PC-9 (cell line): ENCODE measurements around the gene MMP11. TPM values are rescaled to one million over a fixed set of nuclear protein-coding genes. Genes with fewer than 3 reads are reported as not detected.

Source experiments
- BruUV-seq: library from RNA; stranded (reverse); fragments of 400-500 nt; replicated peaks from 2 replicates; lab custom pipeline; 2021; lab: Mats Ljungman, UMichigan
- CTCF ChIA-PET: fragments of 300-600 bp; sonication (Branson Sonifier 250); formaldehyde crosslinking; loops from one replicate; lab custom pipeline; 2022; ENCODE audit warnings: antibody characterized with exemption; lab: Charles Lee
- POLR2A ChIA-PET: fragments of 300-600 bp; sonication (Branson Sonifier 250); formaldehyde crosslinking; loops from one replicate; lab custom pipeline; 2022; ENCODE audit warnings: antibody characterized with exemption; ENCODE audit not compliant: unreplicated experiment; lab: Charles Lee
- DNase-seq, 2 experiments: peaks; one replicate each; pipeline versions ENCODE4 v3.0.0 to v3.0.0-alpha.2; 2015 to 2022; ENCODE audit warnings: mixed read lengths in 1 of 2
- H2AFZ ChIP-seq: fragments of 200-600 bp; sonication (generic); 2 replicates; pipeline ENCODE4 v1.8.1; 2017; ENCODE audit warnings: antibody characterized with exemption
- H3F3A ChIP-seq: fragments of 200-600 bp; sonication (generic); 2 replicates; pipeline ENCODE4 v1.8.1; 2017; ENCODE audit warnings: antibody characterized with exemption, mild to moderate bottlenecking, low read depth; ENCODE audit not compliant: insufficient read depth
- H3K27ac ChIP-seq: fragments of 200-600 bp; sonication (generic); 2 replicates; pipeline ENCODE4 v1.6.1; 2016; ENCODE audit warnings: mixed run types
- H3K27me3 ChIP-seq: fragments of 200-600 bp; sonication (generic); 2 replicates; pipeline ENCODE4 v1.6.1; 2016; ENCODE audit warnings: low read depth, mixed run types; ENCODE audit not compliant: insufficient read depth
- H3K36me3 ChIP-seq: fragments of 200-600 bp; sonication (generic); 2 replicates; pipeline ENCODE4 v1.6.1; 2016; ENCODE audit warnings: low read depth, mixed run types
- H3K4me1 ChIP-seq: fragments of 200-600 bp; sonication (generic); replicated peaks from 2 replicates; pipeline ENCODE4 v1.6.1; 2016; ENCODE audit warnings: mixed run types; ENCODE audit not compliant: insufficient read depth
- H3K4me2 ChIP-seq: fragments of 200-600 bp; sonication (generic); 2 replicates; pipeline ENCODE4 v1.6.1; 2017; ENCODE audit warnings: mixed run types
- H3K4me3 ChIP-seq: fragments of 200-600 bp; sonication (generic); 2 replicates; pipeline ENCODE4 v1.6.1; 2016; ENCODE audit warnings: mixed run types
- H3K79me2 ChIP-seq: fragments of 200-600 bp; sonication (generic); 2 replicates; pipeline ENCODE4 v1.6.1; 2017; ENCODE audit warnings: low read depth, mixed run types
- H3K9me2 ChIP-seq: fragments of 200-600 bp; sonication (generic); 2 replicates; pipeline ENCODE4 v1.8.1; 2017; ENCODE audit warnings: mild to moderate bottlenecking; ENCODE audit not compliant: insufficient read depth
- H3K9me3 ChIP-seq: fragments of 200-600 bp; sonication (generic); 2 replicates; pipeline ENCODE4 v1.8.1; 2016; ENCODE audit warnings: low read depth; ENCODE audit not compliant: insufficient read depth
- H4K20me1 ChIP-seq: fragments of 200-600 bp; sonication (generic); 2 replicates; pipeline ENCODE4 v1.8.1; 2017; ENCODE audit not compliant: insufficient read depth
- EZH2 ChIP-seq: fragments of 200-600 bp; sonication (generic); IDR thresholded peaks from 2 replicates; pipeline ENCODE4 v1.8.0; 2017; ENCODE audit warnings: antibody characterized with exemption, low read depth
- intact Hi-C: fragments of 100-400 bp; cut with micrococcal nuclease; formaldehyde crosslinking; loops from one replicate; pipeline ENCODE4 v1.10.0; 2022; ENCODE audit not compliant: unreplicated experiment
- total RNA-seq: library from RNA; stranded (reverse); gene quantifications from 2 replicates; pipeline ENCODE4 v1.2.3, GENCODE V29; 2021
- TF ChIP-seq, protein P1 (sequence below): fragments of 200-600 bp; sonication (generic); conservative IDR thresholded peaks from 2 replicates; pipeline ENCODE4 v1.6.1; 2017; ENCODE audit warnings: mixed run types, antibody characterized with exemption, mild to moderate bottlenecking, moderate library complexity

MMP11 gene
- total RNA-seq, 1 experiment from 2014 or later = 2.4 TPM

GRCh38 chr22:23750367-23750713, 22.3 kb upstream of the MMP11 start:
- no peaks in the 10 kb centered on the region for H3K9me2 ChIP-seq
- ChIA-PET POLR2A (interaction anchor here (0.6 to 0.7 kb wide), 3 partner anchors 22 to 107 kb away, joined by 3 to 8 read pairs (median 4); partner anchors contain the start of genes MMP11 and SLC2A11), CTCF (interaction anchor here (0.6 kb wide), 1 partner anchor 37 kb away, joined by 4 read pairs; no protein-coding TSS in a partner anchor)
- H3K27me3 ChIP-seq = no peaks in the 10 kb centered on the region
- no peaks in the 10 kb centered on the region for H3K9me3 ChIP-seq
- no peaks in the 10 kb centered on the region for H4K20me1 ChIP-seq
- peak overlapping the region; percentile 97 for H3K4me3 ChIP-seq
- BruUV-seq = TSS peak; percentile 55
- intact Hi-C loops = no loop called here
- TF ChIP-seq EZH2 = no peak
- TF ChIP-seq, protein P1, sequence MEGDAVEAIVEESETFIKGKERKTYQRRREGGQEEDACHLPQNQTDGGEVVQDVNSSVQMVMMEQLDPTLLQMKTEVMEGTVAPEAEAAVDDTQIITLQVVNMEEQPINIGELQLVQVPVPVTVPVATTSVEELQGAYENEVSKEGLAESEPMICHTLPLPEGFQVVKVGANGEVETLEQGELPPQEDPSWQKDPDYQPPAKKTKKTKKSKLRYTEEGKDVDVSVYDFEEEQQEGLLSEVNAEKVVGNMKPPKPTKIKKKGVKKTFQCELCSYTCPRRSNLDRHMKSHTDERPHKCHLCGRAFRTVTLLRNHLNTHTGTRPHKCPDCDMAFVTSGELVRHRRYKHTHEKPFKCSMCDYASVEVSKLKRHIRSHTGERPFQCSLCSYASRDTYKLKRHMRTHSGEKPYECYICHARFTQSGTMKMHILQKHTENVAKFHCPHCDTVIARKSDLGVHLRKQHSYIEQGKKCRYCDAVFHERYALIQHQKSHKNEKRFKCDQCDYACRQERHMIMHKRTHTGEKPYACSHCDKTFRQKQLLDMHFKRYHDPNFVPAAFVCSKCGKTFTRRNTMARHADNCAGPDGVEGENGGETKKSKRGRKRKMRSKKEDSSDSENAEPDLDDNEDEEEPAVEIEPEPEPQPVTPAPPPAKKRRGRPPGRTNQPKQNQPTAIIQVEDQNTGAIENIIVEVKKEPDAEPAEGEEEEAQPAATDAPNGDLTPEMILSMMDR = no peak
- H3K36me3 ChIP-seq = no peaks in the 10 kb centered on the region
- H3F3A ChIP-seq = peaks cover 20% of the 10 kb centered on the region; the same call in 1 of the 2 replicates
- 0 out of 2 replicates have a peak overlapping the region, but pooled peaks have one; percentile 24 for H3K27ac ChIP-seq
- peaks cover 13% of the 10 kb centered on the region for H3K4me1 ChIP-seq
- 0 out of 2 replicates have a peak, but pooled peaks cover 4% of the 10 kb centered on the region for H3K79me2 ChIP-seq
- peak overlapping the region; percentile 99 for H2AFZ ChIP-seq
- H3K4me2 ChIP-seq = peak overlapping the region; percentile 92
- DNase-seq = no peak

- intact Hi-C loops = no loop called here
- no peaks in the 10 kb centered on the region for H3K9me3 ChIP-seq
- peaks cover 13% of the 10 kb centered on the region for H3K4me1 ChIP-seq
- peak; percentile 72 to 84 for DNase-seq
- no peaks in the 10 kb centered on the region for H3K27me3 ChIP-seq
- peak within 1 kb of the TSS; percentile 99 for H2AFZ ChIP-seq
- peak within 1 kb of the TSS; percentile 92 for H3K4me2 ChIP-seq
- BruUV-seq = no TSS peak
- no peaks in the 10 kb centered on the region for H3K36me3 ChIP-seq
- H3F3A ChIP-seq = peaks cover 24% of the 10 kb centered on the region; the same call in 1 of the 2 replicates
- ChIA-PET CTCF (interaction anchor here (0.6 kb wide), 1 partner anchor 37 kb away, joined by 4 read pairs; no protein-coding TSS in a partner anchor), POLR2A (interaction anchor here (0.6 kb wide), 2 partner anchors 22 to 106 kb away, joined by 3 to 8 read pairs; partner anchors contain the start of genes MMP11 and SLC2A11)
- H3K9me2 ChIP-seq = no peaks in the 10 kb centered on the region
- peak within 1 kb of the TSS; percentile 97 for H3K4me3 ChIP-seq
- TF ChIP-seq, protein P1 = no peak; the same call in 1 of the 2 replicates
- TF ChIP-seq EZH2 = no peak
- H3K79me2 ChIP-seq = 0 out of 2 replicates have a peak, but pooled peaks cover 4% of the 10 kb centered on the region
- H4K20me1 ChIP-seq = no peaks in the 10 kb centered on the region
- peak within 1 kb of the TSS; percentile 83 for H3K27ac ChIP-seq
Measured at GRCh38 chr22:23750714-23751440, 21.8 kb upstream of the MMP11 start, which contains the start of gene ZNF70. ZNF70 (minus strand) TSS chr22:23751112; CDS start chr22:23745140, 5,972 bp downstream.

GRCh38 chr22:23751441-23751996, 21.1 kb upstream of the MMP11 start:
- CTCF ChIA-PET = no interaction called here
- H3K27me3 ChIP-seq = no peaks in the 10 kb centered on the region
- H4K20me1 ChIP-seq = no peaks in the 10 kb centered on the region
- no peaks in the 10 kb centered on the region for H3K36me3 ChIP-seq
- POLR2A ChIA-PET = no interaction called here
- peak overlapping the region; percentile 89 for H2AFZ ChIP-seq
- H3K4me2 ChIP-seq = peak overlapping the region; percentile 81
- intact Hi-C loops = no loop called here
- H3K9me2 ChIP-seq = no peaks in the 10 kb centered on the region
- BruUV-seq = TSS peak; percentile 71
- DNase-seq = no peak
- H3K79me2 ChIP-seq = 0 out of 2 replicates have a peak, but pooled peaks cover 4% of the 10 kb centered on the region
- peak overlapping the region; percentile 83 for H3K27ac ChIP-seq
- no peaks in the 10 kb centered on the region for H3K9me3 ChIP-seq
- TF ChIP-seq, protein P1 = no peak
- TF ChIP-seq EZH2 = no peak
- peaks cover 13% of the 10 kb centered on the region for H3K4me1 ChIP-seq
- peak overlapping the region; percentile 97 for H3K4me3 ChIP-seq
- peaks cover 24% of the 10 kb centered on the region; the same call in 1 of the 2 replicates for H3F3A ChIP-seq
